ENCODE data around the gene CDH23.

Gene CDH23

DNA sequence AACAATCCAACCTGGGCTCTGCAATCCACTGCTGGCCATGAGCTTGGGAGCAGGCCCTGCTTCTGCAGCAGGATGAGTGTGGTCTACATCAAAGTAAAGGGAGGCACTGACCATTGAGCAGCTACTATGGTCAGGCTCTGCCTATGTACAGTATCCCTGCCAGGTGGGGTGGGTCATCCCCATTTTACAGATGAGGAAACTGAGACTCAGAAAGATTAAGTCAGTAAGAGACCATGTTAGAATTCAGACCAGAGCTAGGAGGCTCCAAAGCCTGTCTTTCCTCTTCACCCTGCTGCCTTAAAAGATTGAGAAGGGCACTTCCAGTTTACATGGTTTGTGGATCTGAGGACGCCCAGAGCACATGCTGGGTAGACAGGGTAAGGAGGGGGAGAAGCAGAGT is 27.1 kb upstream of the CDH23 start:
- DNase-seq (ENCODE audit: low read depth in 2 of 2, low spot score in 1 of 2), result no peak

DNA sequence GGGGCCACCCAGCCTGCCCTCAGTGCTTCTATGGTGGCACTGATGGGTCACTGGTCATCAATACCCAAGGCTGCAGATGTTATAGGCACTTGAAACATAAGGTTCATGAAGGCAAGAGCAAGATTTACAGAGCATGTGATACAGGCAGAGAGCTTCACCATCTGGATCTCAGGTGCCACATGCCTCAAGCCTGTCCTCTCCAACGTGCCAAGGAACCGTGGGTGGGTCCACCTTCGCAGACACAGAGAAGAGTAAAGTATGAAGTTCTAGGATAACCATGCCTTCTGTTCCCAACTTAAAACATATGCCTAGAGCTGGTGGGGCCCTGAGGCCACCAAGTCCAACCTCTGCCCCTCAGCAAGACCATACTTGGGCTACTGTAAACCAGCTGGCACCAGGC is 26.7 kb upstream of the CDH23 start:
- no peak for DNase-seq (ENCODE audit: low read depth in 2 of 2, low spot score in 1 of 2)

DNA sequence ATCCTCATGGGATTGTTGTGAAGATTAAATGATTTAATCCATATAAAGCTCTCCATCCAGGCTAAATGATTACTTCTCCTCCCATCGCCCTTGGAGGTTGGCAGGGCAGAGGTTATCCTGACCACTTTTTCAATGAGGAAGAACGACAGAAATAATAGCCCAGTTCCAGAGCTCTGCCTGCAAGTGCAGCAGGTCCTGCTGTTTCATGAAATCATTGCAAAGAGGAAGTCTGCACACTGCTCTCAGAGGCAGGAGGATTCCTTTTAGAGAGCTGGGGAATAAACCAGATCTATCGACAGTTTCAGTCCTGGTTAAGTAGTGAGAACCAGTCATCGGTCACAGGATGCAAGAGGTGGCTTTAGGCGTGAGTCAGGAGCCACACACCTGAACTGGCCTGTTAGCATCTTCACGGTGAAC is 25.0 kb upstream of the CDH23 start:
- no peak for DNase-seq (ENCODE audit: low read depth in 2 of 2, low spot score in 1 of 2)

DNA sequence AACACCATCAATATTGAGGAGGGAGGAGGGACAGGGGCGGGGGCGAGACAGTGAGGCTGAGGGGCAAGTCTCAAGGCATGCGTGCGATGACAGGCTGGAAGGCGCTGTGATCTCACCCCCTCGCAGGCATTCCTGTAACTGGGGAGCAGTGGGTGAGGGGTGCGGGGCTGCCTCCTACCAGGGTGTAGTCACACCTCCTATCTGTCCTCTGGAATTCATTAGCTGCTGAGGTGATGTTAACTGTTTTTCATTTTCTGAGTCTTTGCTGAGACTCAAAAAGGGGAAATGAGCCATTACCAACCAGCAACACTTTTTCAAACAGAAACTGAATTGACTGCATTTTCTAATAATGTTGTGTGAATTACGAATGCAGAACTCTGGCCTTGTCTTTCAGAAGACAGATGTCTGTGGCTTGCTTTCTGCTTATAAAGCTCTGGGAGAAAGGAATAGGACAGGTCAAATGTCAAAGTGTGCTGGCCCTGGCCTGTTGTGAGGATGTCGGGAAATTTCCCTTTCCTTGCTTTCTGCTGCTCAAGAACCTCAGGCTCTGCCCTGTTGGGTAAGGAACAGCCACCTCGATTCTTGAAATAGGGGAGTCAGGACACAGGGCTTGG is 23.7 kb upstream of the CDH23 start:
- no peak for DNase-seq (ENCODE audit: low read depth in 2 of 2, low spot score in 1 of 2)

DNA sequence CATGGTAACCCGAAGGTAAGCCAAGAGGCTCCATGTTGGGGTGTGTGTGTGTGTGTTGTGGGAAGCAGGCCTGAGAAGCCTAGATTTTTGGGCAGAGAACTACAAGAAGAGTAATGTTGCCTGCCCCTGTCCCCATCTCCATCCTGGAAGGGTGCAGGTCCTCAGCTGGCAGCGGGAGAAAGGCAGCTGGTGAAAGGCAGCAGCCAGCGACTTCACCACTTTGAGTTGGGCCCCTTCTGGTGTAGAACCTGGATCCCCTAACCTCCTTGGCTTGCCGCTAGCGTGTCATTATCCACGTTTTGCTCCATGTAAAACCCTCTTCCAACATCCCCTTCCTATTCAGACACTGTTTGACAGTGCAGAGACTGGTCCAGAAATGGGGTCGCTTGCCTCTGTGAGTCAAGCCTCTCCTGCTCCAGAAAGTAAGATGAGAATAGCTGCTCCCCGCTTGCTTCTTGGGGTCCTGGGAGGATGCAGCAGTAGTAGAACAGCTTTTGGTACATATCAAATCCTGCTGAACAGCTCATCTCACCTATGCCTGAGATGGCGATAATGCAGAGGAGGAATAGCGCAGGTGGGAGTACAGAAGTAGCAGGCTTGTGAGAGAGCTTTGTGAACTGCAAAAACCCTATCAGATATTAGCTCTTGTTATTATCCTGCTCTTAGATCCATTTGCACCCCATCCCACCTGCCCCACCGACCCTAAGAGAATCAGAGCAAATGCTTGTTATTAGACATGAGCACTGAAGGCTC is 22.1 kb upstream of the CDH23 start:
- no peak for DNase-seq (ENCODE audit: low read depth in 2 of 2, low spot score in 1 of 2)

DNA sequence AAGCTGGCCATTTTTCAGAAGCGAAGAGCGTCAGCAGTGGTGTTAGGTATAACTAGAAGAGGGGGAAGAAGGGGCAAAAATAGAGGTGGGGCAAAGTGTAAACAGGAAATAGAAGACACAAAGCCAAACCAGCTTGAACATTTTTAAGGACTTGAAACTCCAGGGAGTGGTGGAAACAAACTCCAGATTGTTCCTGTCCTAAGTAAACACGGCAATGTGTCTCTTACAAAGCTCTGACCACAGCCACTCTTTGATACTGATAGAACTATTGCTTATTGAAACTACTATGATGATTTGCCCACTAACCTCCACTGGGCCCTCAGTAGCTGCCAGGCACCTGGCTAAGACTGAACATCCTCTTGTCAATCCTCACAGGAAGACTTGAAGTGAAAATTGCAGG is 20.8 kb upstream of the CDH23 start:
- no peak for DNase-seq (ENCODE audit: low read depth in 2 of 2, low spot score in 1 of 2)

DNA sequence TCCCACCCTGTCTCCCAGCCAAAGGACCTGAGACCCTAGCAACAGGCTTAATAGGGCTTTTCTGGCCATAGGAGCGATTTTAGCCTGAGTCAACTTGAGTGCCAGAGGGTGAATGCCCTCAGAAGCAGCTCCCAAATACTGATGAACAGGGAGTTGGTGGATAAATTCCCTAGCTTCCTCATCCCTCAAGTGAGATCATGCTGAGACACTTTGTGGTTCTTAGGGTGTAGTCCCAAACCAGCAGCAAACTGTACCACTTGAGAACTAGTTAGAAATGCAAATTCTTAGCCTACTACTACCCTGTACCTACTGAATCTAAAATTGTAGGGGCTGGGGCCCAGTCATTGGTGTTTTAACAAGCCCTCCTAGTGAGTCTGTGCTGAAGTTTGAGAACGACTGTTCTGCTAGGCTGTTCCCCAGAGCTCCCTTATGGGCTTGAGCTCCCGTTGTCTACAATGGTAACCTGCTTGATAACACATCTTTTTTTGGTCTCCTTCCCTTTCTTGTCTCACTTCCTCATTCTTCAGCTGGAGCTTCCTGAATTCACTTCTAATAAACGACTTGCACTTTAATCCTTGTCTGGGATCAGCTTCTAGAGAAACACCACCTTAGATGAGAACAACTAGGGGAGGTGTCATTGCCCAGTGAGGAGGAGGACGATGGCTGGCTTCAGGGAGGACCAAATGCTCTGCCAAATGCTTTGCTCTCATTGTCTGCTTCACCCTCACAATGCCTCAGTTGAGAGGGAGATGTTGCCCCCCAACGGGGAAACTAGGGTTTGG is 18.2 kb upstream of the CDH23 start:
- DNase-seq (ENCODE audit: low read depth in 2 of 2, low spot score in 1 of 2), result no peak

DNA sequence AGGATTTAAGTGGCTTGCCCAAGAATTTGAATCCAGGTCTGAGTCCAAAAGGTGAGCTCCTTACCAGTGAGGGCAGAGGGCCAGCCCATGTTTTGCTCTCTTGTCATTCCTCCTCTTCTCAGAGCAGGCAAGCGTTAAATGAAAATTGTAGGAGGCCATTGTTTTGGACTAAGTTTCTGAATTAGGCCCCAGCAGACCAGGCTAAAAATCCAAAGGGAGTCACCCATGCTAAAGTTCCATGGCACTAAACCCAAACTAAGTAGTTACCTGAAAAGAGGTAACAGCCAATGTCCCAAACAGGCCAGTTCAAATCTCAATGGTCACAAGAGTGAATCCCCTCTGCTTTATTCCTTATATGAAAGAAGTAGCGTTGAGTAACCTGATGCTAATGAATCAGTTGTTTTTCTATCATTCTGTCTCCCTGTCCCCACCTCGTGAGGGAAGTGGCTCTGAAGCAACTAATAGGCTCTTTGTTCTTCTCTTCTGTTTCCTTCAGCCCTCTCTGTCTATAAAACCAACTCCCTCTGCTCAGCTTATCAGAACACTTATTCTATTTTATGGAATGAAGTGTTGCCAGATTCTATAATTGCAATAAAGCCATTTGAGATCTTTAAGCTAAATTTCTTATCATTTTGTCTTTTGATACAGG is 17.5 kb upstream of the CDH23 start:
- DNase-seq (ENCODE audit: low read depth in 2 of 2, low spot score in 1 of 2), result no peak

DNA sequence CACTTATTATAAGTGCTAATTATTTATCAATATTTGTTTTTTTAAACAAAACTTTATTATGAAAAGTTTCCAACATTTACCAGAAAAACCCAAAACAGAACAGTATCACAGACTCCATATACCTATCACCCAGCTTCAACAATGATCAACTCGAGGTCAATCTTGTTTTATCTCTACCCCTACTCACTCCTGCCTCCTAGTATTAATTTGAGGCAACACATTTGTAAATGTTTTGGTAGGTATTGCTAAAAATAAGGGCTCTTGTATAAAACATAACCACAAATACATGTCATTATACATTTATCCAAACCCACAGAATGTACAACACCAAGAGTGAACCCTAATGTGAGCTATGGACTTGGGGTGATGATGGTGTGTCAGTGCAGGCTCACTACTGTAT is 15.9 kb upstream of the CDH23 start:
- DNase-seq (ENCODE audit: low read depth in 2 of 2, low spot score in 1 of 2), result no peak

DNA sequence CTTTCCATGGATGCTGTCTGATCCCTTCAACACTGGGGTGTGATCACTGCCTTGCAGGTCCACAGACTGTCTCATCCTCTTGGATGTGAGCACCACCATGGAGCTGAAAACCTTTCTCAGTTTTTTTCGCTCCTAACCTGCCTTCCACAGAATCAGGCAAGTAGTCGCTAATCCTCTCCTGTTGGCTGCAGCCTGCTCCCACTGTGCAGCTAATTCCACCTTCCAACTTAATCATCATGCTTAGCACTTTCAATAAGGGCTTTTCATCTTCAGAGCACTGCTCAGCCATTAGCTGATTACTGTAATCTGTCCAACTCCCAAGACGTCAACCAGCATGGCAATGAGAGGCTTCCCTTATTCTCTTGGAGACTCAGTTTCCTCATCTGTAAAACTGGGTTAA is 15.1 kb upstream of the CDH23 start:
- DNase-seq (ENCODE audit: low read depth in 2 of 2, low spot score in 1 of 2), result no peak

DNA sequence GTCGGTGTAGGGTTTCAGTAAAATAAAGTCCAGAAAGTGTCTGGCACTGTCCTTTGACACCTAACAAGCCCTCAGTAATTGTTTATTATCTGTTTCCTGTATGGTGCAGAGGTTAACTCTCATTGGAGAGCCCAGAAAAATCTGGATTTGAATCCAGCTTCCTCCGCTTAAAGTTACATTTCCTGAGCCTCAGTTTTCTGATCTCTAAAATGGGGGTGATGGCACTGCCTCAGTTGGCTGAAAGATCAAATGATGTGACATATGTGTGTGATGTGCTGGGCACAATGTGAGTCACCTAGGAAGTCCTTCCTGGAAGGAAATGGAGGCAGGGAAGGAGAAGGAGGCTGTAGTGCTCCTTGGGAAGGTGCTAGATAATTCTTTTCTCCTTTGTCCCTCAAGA is 14.7 kb upstream of the CDH23 start:
- DNase-seq (ENCODE audit: low read depth in 2 of 2, low spot score in 1 of 2), result no peak

DNA sequence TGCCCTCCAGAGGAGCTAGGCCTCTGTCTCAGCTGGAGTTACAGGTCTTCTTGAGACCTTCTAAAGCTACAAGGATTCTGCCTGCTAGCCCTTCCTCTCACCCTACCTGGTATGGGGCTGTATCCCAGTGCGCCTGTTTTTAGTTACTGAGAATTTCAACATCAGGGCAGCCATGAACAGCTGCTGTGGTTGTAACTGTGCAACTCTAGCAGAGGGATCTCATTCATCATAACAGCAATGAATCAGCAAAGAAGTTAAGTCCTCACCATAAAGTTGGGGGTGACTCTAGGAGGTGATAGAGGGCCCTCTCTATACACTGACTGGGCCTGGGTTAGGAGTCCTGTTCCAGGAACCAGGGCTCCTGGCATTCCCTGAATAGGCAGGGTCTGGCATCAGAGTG is 14.0 kb upstream of the CDH23 start:
- DNase-seq (ENCODE audit: low read depth in 2 of 2, low spot score in 1 of 2), result no peak

DNA sequence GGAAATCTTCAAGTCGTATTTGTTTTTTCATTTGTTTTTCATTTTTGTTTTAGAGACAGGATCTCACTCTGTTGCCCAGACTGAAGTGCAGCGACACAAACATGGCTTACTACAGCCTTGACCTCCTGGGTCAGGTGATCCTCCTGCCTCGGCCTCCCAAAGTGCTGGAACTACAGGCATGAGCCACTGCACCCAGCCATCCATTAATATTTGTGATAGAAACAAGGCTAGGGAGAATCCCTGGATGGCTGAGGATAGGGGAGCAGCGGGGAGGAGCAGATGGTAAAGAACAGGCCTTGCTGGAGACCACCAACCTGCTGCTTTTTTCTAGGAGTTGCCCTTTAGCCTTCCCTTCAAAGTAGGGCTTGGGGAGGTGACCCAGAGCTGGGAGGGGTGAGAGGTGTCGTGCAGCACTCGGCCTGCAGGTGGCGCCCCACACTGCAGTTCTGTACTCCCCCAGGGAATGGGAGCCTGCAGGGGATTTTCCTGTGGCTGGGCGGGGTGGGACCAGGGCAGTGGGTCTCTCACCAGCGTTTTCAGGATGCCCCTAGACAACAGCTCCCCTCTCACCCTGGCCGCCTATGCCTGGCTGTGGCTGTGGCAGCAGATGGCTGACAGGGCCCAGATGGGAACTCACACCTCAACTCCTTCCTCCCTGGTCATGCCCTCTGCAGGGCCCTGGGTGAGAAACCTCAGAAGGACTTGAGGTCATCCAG is 12.6 kb upstream of the CDH23 start:
- peak; percentile 45 to 62 for DNase-seq (ENCODE audit: low read depth in 2 of 2, low spot score in 1 of 2)

DNA sequence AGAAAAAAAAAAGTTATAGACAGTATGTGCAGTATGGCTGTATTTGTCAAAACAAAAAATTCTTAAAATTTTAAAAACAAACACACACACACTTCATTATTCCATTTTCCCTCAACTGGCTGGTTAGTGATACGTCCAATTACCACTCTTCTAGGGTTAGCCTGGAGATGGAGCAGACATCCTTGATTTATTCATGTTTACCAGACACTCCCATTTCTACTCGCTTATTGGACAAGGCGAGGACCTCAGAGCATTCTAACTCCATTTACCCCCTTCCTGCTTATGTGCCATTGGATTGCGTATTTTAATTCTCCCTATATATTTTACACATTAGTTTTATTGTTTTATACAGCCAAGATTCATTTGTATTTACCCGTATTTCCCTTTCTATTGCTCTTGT is 8.5 kb upstream of the CDH23 start:
- no peak for DNase-seq (ENCODE audit: low read depth in 2 of 2, low spot score in 1 of 2)

DNA sequence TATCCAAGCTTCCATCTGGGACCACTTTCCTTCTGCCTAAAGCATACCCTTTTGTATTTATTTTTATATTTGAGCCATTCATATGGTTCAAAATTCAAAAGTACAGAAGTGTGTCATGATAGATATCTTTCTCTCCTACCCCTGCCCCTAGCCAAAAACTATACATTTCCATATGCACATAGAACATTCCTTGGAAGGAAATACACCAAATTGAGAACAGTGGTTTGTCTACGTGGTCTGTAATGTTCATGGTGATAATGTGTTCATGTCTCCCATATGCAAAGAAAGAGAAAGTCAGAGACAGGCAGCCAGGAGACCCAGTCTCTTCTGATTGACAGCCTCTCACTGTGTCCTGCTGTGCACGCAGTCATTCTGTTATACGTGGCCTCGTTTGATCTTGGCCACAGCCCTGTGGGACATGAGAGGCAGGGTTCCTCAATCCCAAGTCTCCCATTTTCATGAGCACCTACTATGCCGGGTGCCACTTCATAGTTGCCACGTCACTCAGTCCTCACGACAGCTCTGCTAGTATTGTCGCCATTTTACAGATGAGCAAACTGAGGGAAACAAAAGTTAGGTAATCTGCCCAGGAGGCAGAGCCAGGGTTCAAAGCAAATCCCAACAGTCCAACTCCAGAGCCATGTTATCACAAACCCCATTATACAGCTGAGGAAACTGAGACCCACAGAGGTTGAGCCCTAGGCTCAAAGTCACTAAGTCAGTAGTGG is 8.0 kb upstream of the CDH23 start:
- no peak for DNase-seq (ENCODE audit: low read depth in 2 of 2, low spot score in 1 of 2)

DNA sequence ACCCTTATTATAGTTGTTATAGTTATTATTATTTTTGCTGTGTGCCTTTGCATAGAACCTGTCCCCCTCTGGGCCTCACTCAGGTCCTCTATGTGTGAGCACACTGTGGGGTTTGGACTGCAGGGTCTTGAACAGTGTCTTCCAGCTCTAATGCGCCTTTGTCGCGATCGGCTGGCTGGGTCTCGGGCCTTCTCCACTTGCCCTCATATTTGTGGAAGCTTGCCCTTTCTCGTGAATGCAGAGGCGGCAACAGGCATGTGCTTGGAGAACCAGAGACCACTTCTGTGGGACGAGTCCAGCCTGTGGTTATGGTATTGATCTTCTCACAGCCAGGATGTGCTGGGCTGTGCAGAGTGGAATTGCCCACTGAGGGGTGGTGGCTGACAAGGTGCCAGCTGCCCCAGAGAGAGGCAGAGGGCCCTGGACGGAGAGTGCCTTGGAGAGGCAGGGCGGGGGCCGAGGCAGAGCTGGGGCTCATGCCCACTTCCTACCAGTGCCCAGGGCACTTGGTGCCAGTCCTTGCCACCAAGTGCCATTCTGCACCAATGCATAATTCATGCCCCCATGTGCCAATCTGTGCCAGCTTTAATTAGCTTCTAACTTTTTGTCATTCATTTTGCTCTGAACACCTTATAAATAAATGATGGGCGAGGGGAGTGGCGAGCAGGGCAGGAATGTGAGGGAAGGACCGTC is 6.8 kb upstream of the CDH23 start:
- no peak for DNase-seq (ENCODE audit: low read depth in 2 of 2, low spot score in 1 of 2)

DNA sequence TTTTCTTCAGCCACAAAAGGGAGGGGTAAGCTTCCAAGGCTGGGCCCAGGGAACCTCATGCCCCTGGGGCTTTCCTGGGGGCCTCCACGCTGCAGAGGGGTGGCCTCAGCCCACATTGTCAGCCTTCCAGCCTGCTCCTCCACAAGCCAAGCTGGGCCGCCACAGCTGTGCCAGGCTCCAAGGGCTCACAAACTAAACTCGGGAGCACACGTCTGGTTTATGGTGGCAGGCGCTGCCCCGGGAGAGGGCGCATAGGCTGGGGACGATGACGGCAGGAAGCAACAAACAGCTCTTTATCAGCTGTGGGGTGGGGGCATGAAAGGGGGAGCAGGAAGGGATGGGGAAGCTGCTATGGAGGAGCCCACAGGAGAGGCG is 6.3 kb upstream of the CDH23 start:
- DNase-seq (ENCODE audit: low read depth in 2 of 2, low spot score in 1 of 2), result no peak

DNA sequence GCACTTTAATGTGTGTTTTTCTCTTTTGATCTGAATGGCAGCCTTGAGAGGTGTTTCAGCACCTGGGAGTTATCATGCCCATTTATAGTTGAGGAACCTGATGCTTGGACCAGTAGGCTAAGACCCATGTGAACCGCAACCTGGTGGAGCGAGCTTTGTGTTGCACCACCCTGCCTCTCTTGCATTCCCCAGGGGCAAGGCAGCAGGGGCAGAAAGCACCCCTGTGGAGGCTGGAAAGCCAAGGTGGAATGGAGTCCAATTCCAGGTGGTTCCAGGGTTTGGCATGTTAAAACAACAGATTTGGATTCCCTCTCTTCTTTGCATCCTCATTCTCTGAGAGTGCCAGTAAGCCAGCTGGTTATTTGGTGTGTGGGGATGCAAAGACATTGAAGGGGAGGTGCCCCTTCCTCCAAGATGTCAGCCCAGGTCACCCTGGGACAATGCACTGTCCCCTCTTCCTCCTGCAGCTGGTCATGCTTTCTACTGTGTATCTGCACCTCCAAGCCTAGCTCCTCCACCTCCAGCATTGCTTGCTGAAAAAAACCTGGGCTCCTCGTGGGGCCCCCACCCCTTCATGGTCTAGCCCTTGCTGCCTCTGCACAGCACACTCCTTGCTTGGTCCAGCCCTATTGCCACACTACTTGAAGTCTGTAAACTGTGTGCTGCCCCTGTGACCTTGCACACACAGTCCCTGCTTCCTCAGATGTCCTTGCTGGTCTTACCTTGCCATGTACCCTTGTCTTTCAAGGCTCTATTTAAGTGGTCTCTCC is 5.6 kb upstream of the CDH23 start:
- DNase-seq (ENCODE audit: low read depth in 2 of 2, low spot score in 1 of 2), result no peak

DNA sequence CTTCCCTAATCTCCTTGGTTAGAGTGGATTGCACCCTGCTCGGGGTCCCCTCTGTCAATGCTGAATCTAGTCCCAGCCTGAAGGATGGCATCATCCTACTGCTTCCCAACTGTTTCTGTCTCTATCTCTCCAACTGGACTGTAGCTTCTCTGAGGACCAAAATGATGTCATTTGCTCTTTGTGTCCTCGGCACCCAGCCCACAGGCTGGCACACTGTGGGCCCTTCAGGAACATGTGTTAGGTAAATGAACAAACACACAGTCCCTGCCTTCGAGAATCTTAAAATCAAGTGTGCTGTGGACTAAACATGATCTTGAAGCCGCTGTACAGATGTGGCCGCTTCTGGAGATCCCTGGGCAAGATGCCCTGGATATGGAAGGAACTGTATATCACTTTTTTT is 5.0 kb upstream of the CDH23 start:
- no peak for DNase-seq (ENCODE audit: low read depth in 2 of 2, low spot score in 1 of 2)
